ENCODE data around the gene RHBDD3. TPM values are rescaled to one million over a fixed set of nuclear protein-coding genes. Genes with fewer than 3 reads are reported as not detected.

Gene RHBDD3
- total and polyA plus RNA-seq, 2 of the 4 experiments (the other 2 are of a cell fraction) = 5.7 to 21.5 TPM

- BruUV-seq (replicated peaks) = no TSS peak
- H3K14ac ChIP-seq (replicated peaks; ENCODE audit: low read depth, low read length) = peak overlapping the region; percentile 99
- intact Hi-C loops (cut with micrococcal nuclease) (no loop called here), in situ Hi-C loops (cut with MboI; ENCODE audit: low sequenced_read_pairs) (no loop called here), dilution Hi-C loops (cut with HindIII; ENCODE audit: low sequenced_read_pairs, unreplicated experiment) (no loop called here)
- DNase-seq = no peak
- H3K4me3 ChIP-seq (ENCODE audit: insufficient read depth, low read depth, low read length) = peak overlapping the region; percentile 75
- peak overlapping the region; percentile 86 to 97 for H4K8ac ChIP-seq (ENCODE audit: low read depth in 2 of 2, low read length in 2 of 2)
- TF ChIP-seq MXI1 (IDR thresholded peaks at IDR 0.05; ENCODE audit: borderline replicate concordance, low read depth, low read length) (no peak), RAD21 (IDR thresholded peaks at IDR 0.05; ENCODE audit: low read length) (no peak), NFE2L2 (IDR thresholded peaks at IDR 0.05; ENCODE audit: low read depth, low read length) (no peak), BHLHE40 (IDR thresholded peaks at IDR 0.05; ENCODE audit: low read depth, low read length) (no peak), CHD1 (IDR thresholded peaks at IDR 0.05; ENCODE audit: low read depth, low read length) (no peak), ELK1 (IDR thresholded peaks at IDR 0.05; ENCODE audit: borderline replicate concordance, low read depth, low read length) (no peak), CTCF (conservative IDR thresholded peaks at IDR 0.05; ENCODE audit: low read depth, low read length) (0 out of 2 replicates have a peak, but pooled peaks have one; percentile 10)
- H3K27me3 ChIP-seq (ENCODE audit: control insufficient read depth, insufficient read depth, low read length) = no peaks in the 10 kb centered on the region
- peak overlapping the region; percentile 71 for H3K18ac ChIP-seq (ENCODE audit: low read depth, low read length)
- peak overlapping the region; percentile 87 for H2BK120ac ChIP-seq (ENCODE audit: low read depth, low read length)
- peaks cover 40% of the 10 kb centered on the region for H4K20me1 ChIP-seq (ENCODE audit: insufficient read depth, low read length)
- CTCF ChIA-PET = no interaction called here
- POLR2A ChIA-PET (ENCODE audit: unreplicated experiment) = no interaction called here
- H3K9ac ChIP-seq (ENCODE audit: low read depth, low read length) = peak overlapping the region; percentile 99
- H3K36me3 ChIP-seq (ENCODE audit: control insufficient read depth, insufficient read depth, low read length) = peaks cover 16% of the 10 kb centered on the region
- peak overlapping the region; percentile 66; the same call in 1 of the 3 replicates for H2BK15ac ChIP-seq (ENCODE audit: low read depth, low read length)
- H2BK20ac ChIP-seq (ENCODE audit: low read depth, low read length) = peak overlapping the region; percentile 62
- peaks cover 15 to 46% of the 10 kb centered on the region in 2 experiments; a peak in 3 of 4 replicates for H3K79me1 ChIP-seq (ENCODE audit: low read depth in 1 of 2, low read length in 2 of 2)
- peak overlapping the region; percentile 97 for H3K23ac ChIP-seq (ENCODE audit: low read depth, low read length)
- H4K5ac ChIP-seq (ENCODE audit: low read depth, low read length) = peak overlapping the region; percentile 60
- 0% methylated on average over 5 of the region's 32 CpGs; no CpG with 5 or more reads in 1 of the 2 experiments for WGBS, 2 experiments (ENCODE audit: extremely low coverage in 2 of 2, insufficient read length in 1 of 2)
- peak overlapping the region; percentile 98 for H3K27ac ChIP-seq (ENCODE audit: insufficient read depth, low read length)
- H3K56ac ChIP-seq (ENCODE audit: extremely low read depth, insufficient read depth, low read length) = peak overlapping the region; percentile 96
- peak overlapping the region; percentile 100 for H2AK9ac ChIP-seq (replicated peaks; ENCODE audit: low read depth, low read length, poor library complexity)
- H2BK5ac ChIP-seq (ENCODE audit: low read depth, low read length, poor library complexity, severe bottlenecking) = peak overlapping the region; percentile 99
- no peak for ATAC-seq (ENCODE audit: low read depth)
- peak overlapping the region; percentile 100 for H2AFZ ChIP-seq (replicated peaks; ENCODE audit: low read length, poor library complexity)
- H2AK5ac ChIP-seq (ENCODE audit: low read depth, low read length) = peak overlapping the region; percentile 99
- peaks cover 13% of the 10 kb centered on the region for H3K9me1 ChIP-seq (ENCODE audit: insufficient read depth, low read length)
- H3K4me1 ChIP-seq (ENCODE audit: control insufficient read depth, insufficient read depth, low read length) = peaks cover 17% of the 10 kb centered on the region
- H3K4me2 ChIP-seq (ENCODE audit: low read depth, low read length) = peak overlapping the region; percentile 97
- H4K91ac ChIP-seq (ENCODE audit: insufficient read depth, low read depth, low read length) = peak overlapping the region; percentile 93
- H3K9me3 ChIP-seq (ENCODE audit: control insufficient read depth, insufficient read depth, low read length) = no peaks in the 10 kb centered on the region
- peak overlapping the region; percentile 97 for H3K4ac ChIP-seq (ENCODE audit: low read depth, low read length)
Observed at GRCh38 chr22:29267462-29267857, 321 bp downstream of the RHBDD3 start.

All from IMR-90 (cell line).